GM23338 (cell line): ENCODE measurements around the gene RAX2. TPM values are rescaled to one million over a fixed set of nuclear protein-coding genes. Genes with fewer than 3 reads are reported as not detected.

Experiments used
- ATAC-seq: fragments of 200-7000 bp; cut with Tn5 transposase; 3 replicates; pipeline ENCODE4 v1.9.1; 2020
- DNase-seq: peaks from one replicate; pipeline ENCODE4 v3.0.0-alpha.2; 2015; ENCODE audit warnings: low spot score
- H2AFZ ChIP-seq: fragments of 200-600 bp; sonication (generic); 2 replicates; pipeline ENCODE4 v1.8.0; 2016; ENCODE audit warnings: antibody characterized with exemption, mild to moderate bottlenecking, moderate library complexity
- H3F3A ChIP-seq: fragments of 200-600 bp; sonication (generic); replicated peaks from 2 replicates; pipeline ENCODE4 v1.8.0; 2017; ENCODE audit warnings: antibody characterized with exemption, mixed run types, low read depth
- H3K27ac ChIP-seq: fragments of 200-600 bp; sonication (generic); 2 replicates; pipeline ENCODE4 v1.6.1; 2016; ENCODE audit warnings: low read depth
- H3K27me3 ChIP-seq: fragments of 200-600 bp; sonication (generic); 2 replicates; pipeline ENCODE4 v1.8.0; 2016; ENCODE audit warnings: mild to moderate bottlenecking, mixed run types, moderate library complexity; ENCODE audit not compliant: insufficient read depth
- H3K36me3 ChIP-seq: fragments of 200-600 bp; sonication (generic); 2 replicates; pipeline ENCODE4 v1.8.0; 2016; ENCODE audit warnings: mild to moderate bottlenecking; ENCODE audit not compliant: insufficient read depth
- H3K4me1 ChIP-seq: fragments of 200-600 bp; sonication (generic); 2 replicates; pipeline ENCODE4 v1.8.0; 2016; ENCODE audit warnings: mild to moderate bottlenecking, moderate library complexity; ENCODE audit not compliant: insufficient read depth
- H3K4me2 ChIP-seq: fragments of 200-600 bp; sonication (generic); 2 replicates; pipeline ENCODE4 v1.7.1; 2017; ENCODE audit warnings: mixed run types
- H3K4me3 ChIP-seq: fragments of 200-600 bp; sonication (generic); 2 replicates; pipeline ENCODE4 v1.6.1; 2016; ENCODE audit warnings: mixed run types
- H3K79me2 ChIP-seq: fragments of 200-600 bp; sonication (generic); replicated peaks from 2 replicates; pipeline ENCODE4 v1.8.0; 2017; ENCODE audit warnings: mild to moderate bottlenecking; ENCODE audit not compliant: insufficient read depth
- H3K9me2 ChIP-seq: fragments of 200-600 bp; sonication (generic); 2 replicates; pipeline ENCODE4 v1.8.0; 2017; ENCODE audit not compliant: insufficient read depth
- H4K20me1 ChIP-seq: fragments of 200-600 bp; sonication (generic); replicated peaks from 2 replicates; pipeline ENCODE4 v1.8.0; 2017; ENCODE audit warnings: mild to moderate bottlenecking; ENCODE audit not compliant: insufficient read depth
- H3K27ac Mint-ChIP-seq: 2 replicates; pipeline ENCODE4 v1.8.0; 2020; ENCODE audit warnings: inconsistent platforms, mild to moderate bottlenecking, moderate library complexity, mixed read lengths
- H3K27me3 Mint-ChIP-seq: 3 replicates; pipeline ENCODE4 v1.8.0; 2022; ENCODE audit warnings: low read depth, mild to moderate bottlenecking, moderate library complexity, mixed read lengths, inconsistent platforms; ENCODE audit not compliant: insufficient read depth, poor library complexity
- H3K36me3 Mint-ChIP-seq: 3 replicates; pipeline ENCODE4 v1.8.0; 2021; ENCODE audit warnings: low read depth, mild to moderate bottlenecking, inconsistent platforms, moderate library complexity, mixed read lengths
- H3K4me1 Mint-ChIP-seq: 3 replicates; pipeline ENCODE4 v1.8.0; 2020; ENCODE audit warnings: mild to moderate bottlenecking, inconsistent platforms, mixed read lengths
- H3K4me3 Mint-ChIP-seq: 3 replicates; pipeline ENCODE4 v1.8.0; 2021; ENCODE audit warnings: moderate library complexity, mild to moderate bottlenecking, inconsistent platforms, mixed read lengths
- H3K9me3 Mint-ChIP-seq: 3 replicates; pipeline ENCODE4 v1.8.0; 2020; ENCODE audit warnings: moderate library complexity, mild to moderate bottlenecking, inconsistent platforms, mixed read lengths
- CREB1 ChIP-seq: fragments of 250-450 bp; sonication (Bioruptor Pico); IDR thresholded peaks from 2 replicates; pipeline ENCODE4 v1.5.0; 2020; ENCODE audit warnings: low read depth, mild to moderate bottlenecking, moderate library complexity
- CTCF ChIP-seq, 2 experiments: fragments of 200-600 bp in 1 of 2; sonication (generic) in 1 of 2; conservative IDR thresholded peaks; 2 replicates each; pipeline versions ENCODE4 v1.5.1 to v1.6.1; 2016 to 2017; ENCODE audit warnings: antibody characterized with exemption in 2 of 2, low read depth in 2 of 2, mild to moderate bottlenecking in 2 of 2, moderate library complexity in 1 of 2
- EZH2phosphoT487 ChIP-seq: fragments of 200-600 bp; sonication (generic); IDR thresholded peaks from one replicate; pipeline ENCODE4 v1.8.1; 2018; ENCODE audit warnings: antibody characterized with exemption; ENCODE audit not compliant: unreplicated experiment
- JUNB ChIP-seq: IDR thresholded peaks from one replicate; pipeline ENCODE4 v1.6.1; 2016; ENCODE audit warnings: antibody characterized with exemption; ENCODE audit not compliant: unreplicated experiment
- NANOG ChIP-seq: IDR thresholded peaks from 2 replicates; pipeline ENCODE4 v1.6.1; 2016; ENCODE audit warnings: antibody characterized with exemption, borderline replicate concordance
- POLR2AphosphoS5 ChIP-seq: IDR thresholded peaks from 2 replicates; pipeline ENCODE4 v1.6.1; 2016; ENCODE audit warnings: antibody characterized with exemption, low read depth
- STAT1 ChIP-seq: IDR thresholded peaks from one replicate; pipeline ENCODE4 v1.6.1; 2016; ENCODE audit warnings: antibody characterized with exemption; ENCODE audit not compliant: unreplicated experiment
- ZNF114 ChIP-seq: fragments of 250-450 bp; sonication (Bioruptor Pico); IDR thresholded peaks from 2 replicates; pipeline ENCODE4 v1.5.0; 2020; ENCODE audit warnings: mild to moderate bottlenecking, moderate library complexity
- polyA plus RNA-seq: library from polyadenylated mRNA; unstranded; fragments of >200 nt; fragmentation: Nextera tagmentation; extraction: Ambion mirVana; gene quantifications from 2 replicates; pipeline ENCODE4 v1.2.1, GENCODE V29; 2016
- total RNA-seq: library from RNA; depleted of rRNA; stranded (reverse); fragments of >200 nt; shearing (Covaris generic); gene quantifications from 2 replicates; pipeline ENCODE4 v1.2.3, GENCODE V29; 2014
- TF ChIP-seq, protein P1 (sequence below): IDR thresholded peaks from one replicate; pipeline ENCODE4 v1.6.1; 2018; ENCODE audit warnings: antibody characterized with exemption; ENCODE audit not compliant: unreplicated experiment
- TF ChIP-seq, protein P2 (sequence below): fragments of 250-450 bp; sonication (Bioruptor Pico); IDR thresholded peaks from 2 replicates; pipeline ENCODE4 v1.5.0; 2020; ENCODE audit warnings: mild to moderate bottlenecking, moderate library complexity

Gene RAX2
- total and polyA plus RNA-seq, 2 experiments from 2014 or later, result 0.13 TPM; not detected in 1

GRCh38 chr19:3782903-3783302, 10.9 kb upstream of the RAX2 start (continued):
- no peak for TF ChIP-seq CTCF (conservative IDR thresholded peaks at IDR 0.05; ENCODE audit: low read depth in 2 of 2)
- no peak for TF ChIP-seq EZH2phosphoT487

GRCh38 chr19:3782330-3782729, 10.3 kb upstream of the RAX2 start:
- no peak overlapping the region for H3K4me2 ChIP-seq
- H3K4me3 ChIP-seq, result no peak overlapping the region
- TF ChIP-seq JUNB (no peak), CREB1 (CRISPR knock-in tag) (no peak), ZNF114 (CRISPR knock-in tag) (no peak)
- TF ChIP-seq, protein P1, sequence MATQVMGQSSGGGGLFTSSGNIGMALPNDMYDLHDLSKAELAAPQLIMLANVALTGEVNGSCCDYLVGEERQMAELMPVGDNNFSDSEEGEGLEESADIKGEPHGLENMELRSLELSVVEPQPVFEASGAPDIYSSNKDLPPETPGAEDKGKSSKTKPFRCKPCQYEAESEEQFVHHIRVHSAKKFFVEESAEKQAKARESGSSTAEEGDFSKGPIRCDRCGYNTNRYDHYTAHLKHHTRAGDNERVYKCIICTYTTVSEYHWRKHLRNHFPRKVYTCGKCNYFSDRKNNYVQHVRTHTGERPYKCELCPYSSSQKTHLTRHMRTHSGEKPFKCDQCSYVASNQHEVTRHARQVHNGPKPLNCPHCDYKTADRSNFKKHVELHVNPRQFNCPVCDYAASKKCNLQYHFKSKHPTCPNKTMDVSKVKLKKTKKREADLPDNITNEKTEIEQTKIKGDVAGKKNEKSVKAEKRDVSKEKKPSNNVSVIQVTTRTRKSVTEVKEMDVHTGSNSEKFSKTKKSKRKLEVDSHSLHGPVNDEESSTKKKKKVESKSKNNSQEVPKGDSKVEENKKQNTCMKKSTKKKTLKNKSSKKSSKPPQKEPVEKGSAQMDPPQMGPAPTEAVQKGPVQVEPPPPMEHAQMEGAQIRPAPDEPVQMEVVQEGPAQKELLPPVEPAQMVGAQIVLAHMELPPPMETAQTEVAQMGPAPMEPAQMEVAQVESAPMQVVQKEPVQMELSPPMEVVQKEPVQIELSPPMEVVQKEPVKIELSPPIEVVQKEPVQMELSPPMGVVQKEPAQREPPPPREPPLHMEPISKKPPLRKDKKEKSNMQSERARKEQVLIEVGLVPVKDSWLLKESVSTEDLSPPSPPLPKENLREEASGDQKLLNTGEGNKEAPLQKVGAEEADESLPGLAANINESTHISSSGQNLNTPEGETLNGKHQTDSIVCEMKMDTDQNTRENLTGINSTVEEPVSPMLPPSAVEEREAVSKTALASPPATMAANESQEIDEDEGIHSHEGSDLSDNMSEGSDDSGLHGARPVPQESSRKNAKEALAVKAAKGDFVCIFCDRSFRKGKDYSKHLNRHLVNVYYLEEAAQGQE, result no peak
- no peak for DNase-seq
- peaks cover 8% of the 10 kb centered on the region for H3K4me1 Mint-ChIP-seq
- H3K27ac ChIP-seq, result no peak overlapping the region
- peaks cover 29% of the 10 kb centered on the region for H3K9me3 Mint-ChIP-seq
- peaks cover 4% of the 10 kb centered on the region; the same call in 1 of the 2 replicates for H3K36me3 ChIP-seq
- H3K36me3 Mint-ChIP-seq, result peaks cover 33% of the 10 kb centered on the region
- H3K4me3 Mint-ChIP-seq, result no peak overlapping the region; the same call in 2 of the 3 replicates
- H3K79me2 ChIP-seq, result no peaks in the 10 kb centered on the region
- H3K27me3 ChIP-seq, result peaks cover 10% of the 10 kb centered on the region
- no peaks in the 10 kb centered on the region for H3K9me2 ChIP-seq
- H3K27me3 Mint-ChIP-seq, result peaks cover 20% of the 10 kb centered on the region
- H3F3A ChIP-seq, result no peaks in the 10 kb centered on the region
- H3K4me1 ChIP-seq, result no peaks in the 10 kb centered on the region; the same call in 1 of the 2 replicates
- H2AFZ ChIP-seq, result no peak overlapping the region
- no peak overlapping the region for H3K27ac Mint-ChIP-seq
- no peak for ATAC-seq
- H4K20me1 ChIP-seq, result no peaks in the 10 kb centered on the region

DNA sequence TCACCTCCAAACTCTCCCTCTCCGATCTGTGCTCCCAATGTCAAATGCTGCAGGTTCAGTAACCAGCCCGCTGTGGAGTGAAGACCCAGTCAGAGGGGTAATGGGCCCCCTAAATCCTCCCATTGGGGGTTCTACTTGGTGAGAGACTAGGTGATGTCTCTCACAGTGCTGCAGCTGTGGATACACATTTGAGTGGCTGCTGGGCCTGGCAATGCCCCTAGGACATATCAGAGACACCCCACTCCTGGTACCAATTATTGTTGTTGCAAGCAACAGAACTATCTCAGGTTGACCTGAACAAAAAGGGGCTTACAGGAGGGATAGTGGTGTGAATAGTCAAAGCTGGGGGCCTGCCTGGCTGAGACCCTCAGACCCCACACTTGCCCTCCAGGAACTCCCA, 9.6 kb upstream of the RAX2 start:
- H3K9me3 Mint-ChIP-seq, result peaks cover 29% of the 10 kb centered on the region
- no peak overlapping the region for H3K4me3 Mint-ChIP-seq
- no peak overlapping the region for H3K27ac Mint-ChIP-seq
- Histone ChIP-seq H3K4me2 (no peak overlapping the region), H4K20me1 (no peaks in the 10 kb centered on the region), H3K27me3 (peaks cover 10% of the 10 kb centered on the region), H3F3A (no peaks in the 10 kb centered on the region), H3K4me3 (no peak overlapping the region), H2AFZ (no peak overlapping the region), H3K4me1 (no peaks in the 10 kb centered on the region; the same call in 1 of the 2 replicates), H3K27ac (no peak overlapping the region), H3K9me2 (no peaks in the 10 kb centered on the region), H3K79me2 (no peaks in the 10 kb centered on the region), H3K36me3 (peaks cover 4% of the 10 kb centered on the region; the same call in 1 of the 2 replicates)
- peaks cover 33% of the 10 kb centered on the region for H3K36me3 Mint-ChIP-seq
- no peak for DNase-seq
- peaks cover 20% of the 10 kb centered on the region for H3K27me3 Mint-ChIP-seq
- no peak for ATAC-seq
- peaks cover 8% of the 10 kb centered on the region for H3K4me1 Mint-ChIP-seq
- TF ChIP-seq, protein P2, sequence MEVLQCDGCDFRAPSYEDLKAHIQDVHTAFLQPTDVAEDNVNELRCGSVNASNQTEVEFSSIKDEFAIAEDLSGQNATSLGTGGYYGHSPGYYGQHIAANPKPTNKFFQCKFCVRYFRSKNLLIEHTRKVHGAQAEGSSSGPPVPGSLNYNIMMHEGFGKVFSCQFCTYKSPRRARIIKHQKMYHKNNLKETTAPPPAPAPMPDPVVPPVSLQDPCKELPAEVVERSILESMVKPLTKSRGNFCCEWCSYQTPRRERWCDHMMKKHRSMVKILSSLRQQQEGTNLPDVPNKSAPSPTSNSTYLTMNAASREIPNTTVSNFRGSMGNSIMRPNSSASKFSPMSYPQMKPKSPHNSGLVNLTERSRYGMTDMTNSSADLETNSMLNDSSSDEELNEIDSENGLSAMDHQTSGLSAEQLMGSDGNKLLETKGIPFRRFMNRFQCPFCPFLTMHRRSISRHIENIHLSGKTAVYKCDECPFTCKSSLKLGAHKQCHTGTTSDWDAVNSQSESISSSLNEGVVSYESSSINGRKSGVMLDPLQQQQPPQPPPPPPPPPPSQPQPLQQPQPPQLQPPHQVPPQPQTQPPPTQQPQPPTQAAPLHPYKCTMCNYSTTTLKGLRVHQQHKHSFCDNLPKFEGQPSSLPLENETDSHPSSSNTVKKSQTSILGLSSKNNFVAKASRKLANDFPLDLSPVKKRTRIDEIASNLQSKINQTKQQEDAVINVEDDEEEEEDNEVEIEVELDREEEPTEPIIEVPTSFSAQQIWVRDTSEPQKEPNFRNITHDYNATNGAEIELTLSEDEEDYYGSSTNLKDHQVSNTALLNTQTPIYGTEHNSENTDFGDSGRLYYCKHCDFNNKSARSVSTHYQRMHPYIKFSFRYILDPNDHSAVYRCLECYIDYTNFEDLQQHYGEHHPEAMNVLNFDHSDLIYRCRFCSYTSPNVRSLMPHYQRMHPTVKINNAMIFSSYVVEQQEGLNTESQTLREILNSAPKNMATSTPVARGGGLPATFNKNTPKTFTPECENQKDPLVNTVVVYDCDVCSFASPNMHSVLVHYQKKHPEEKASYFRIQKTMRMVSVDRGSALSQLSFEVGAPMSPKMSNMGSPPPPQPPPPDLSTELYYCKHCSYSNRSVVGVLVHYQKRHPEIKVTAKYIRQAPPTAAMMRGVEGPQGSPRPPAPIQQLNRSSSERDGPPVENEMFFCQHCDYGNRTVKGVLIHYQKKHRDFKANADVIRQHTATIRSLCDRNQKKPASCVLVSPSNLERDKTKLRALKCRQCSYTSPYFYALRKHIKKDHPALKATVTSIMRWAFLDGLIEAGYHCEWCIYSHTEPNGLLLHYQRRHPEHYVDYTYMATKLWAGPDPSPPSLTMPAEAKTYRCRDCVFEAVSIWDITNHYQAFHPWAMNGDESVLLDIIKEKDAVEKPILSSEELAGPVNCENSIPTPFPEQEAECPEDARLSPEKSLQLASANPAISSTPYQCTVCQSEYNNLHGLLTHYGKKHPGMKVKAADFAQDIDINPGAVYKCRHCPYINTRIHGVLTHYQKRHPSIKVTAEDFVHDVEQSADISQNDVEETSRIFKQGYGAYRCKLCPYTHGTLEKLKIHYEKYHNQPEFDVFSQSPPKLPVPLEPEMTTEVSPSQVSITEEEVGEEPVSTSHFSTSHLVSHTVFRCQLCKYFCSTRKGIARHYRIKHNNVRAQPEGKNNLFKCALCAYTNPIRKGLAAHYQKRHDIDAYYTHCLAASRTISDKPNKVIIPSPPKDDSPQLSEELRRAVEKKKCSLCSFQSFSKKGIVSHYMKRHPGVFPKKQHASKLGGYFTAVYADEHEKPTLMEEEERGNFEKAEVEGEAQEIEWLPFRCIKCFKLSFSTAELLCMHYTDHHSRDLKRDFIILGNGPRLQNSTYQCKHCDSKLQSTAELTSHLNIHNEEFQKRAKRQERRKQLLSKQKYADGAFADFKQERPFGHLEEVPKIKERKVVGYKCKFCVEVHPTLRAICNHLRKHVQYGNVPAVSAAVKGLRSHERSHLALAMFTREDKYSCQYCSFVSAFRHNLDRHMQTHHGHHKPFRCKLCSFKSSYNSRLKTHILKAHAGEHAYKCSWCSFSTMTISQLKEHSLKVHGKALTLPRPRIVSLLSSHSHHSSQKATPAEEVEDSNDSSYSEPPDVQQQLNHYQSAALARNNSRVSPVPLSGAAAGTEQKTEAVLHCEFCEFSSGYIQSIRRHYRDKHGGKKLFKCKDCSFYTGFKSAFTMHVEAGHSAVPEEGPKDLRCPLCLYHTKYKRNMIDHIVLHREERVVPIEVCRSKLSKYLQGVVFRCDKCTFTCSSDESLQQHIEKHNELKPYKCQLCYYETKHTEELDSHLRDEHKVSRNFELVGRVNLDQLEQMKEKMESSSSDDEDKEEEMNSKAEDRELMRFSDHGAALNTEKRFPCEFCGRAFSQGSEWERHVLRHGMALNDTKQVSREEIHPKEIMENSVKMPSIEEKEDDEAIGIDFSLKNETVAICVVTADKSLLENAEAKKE (CRISPR knock-in tag), result no peak
- TF ChIP-seq POLR2AphosphoS5 (no peak), STAT1 (no peak), NANOG (no peak)
